Measurements from ENCODE around the gene NABP1.

The NABP1 gene

DNA sequence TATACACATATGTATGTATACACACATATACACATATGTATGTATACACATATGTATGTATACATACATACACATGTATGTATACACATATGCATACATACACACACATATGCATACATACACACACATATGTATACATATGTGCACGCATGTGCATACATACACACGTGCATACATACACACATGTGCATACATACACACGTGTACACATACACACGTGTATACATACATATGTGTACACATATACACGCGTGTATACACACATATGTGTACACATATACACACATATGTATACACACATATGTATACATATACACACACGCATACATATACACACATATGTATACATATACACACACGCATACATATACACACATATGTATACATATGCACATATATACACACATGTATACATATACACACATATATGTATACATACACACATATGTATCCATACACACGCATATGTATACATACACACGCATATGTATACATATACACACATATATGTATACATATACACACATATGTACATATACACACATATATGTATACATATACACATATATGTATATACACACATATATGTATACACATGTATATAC is 21.5 kb downstream of the NABP1 start:
- Histone ChIP-seq H2AFZ (ENCODE audit: low read length) (no peak overlapping the region), H3K36me3 (ENCODE audit: insufficient read depth, low read length) (no peaks in the 10 kb centered on the region), H3K4me1 (ENCODE audit: insufficient read depth, low read length, poor library complexity, severe bottlenecking) (no peaks in the 10 kb centered on the region), H3F3A (ENCODE audit: low read depth) (0 out of 2 replicates have a peak, but pooled peaks cover 3% of the 10 kb centered on the region), H3K9me3 (ENCODE audit: insufficient read depth, low read depth, low read length) (no peaks in the 10 kb centered on the region), H3K9ac (ENCODE audit: low read depth, low read length, poor library complexity, severe bottlenecking) (no peak overlapping the region), H3K4me3 (ENCODE audit: low read length, poor library complexity, severe bottlenecking) (no peak overlapping the region), H4K20me1 (ENCODE audit: insufficient read depth, low read length, poor library complexity, severe bottlenecking) (no peaks in the 10 kb centered on the region), H3K27me3 (ENCODE audit: insufficient read depth, low read length, poor library complexity, severe bottlenecking) (no peaks in the 10 kb centered on the region), H3K9me2 (replicated peaks; ENCODE audit: low read depth, low read length) (no peaks in the 10 kb centered on the region), H3K4me2 (ENCODE audit: low read depth, low read length, poor library complexity, severe bottlenecking) (no peak overlapping the region), H3K79me2 (ENCODE audit: insufficient read depth, low read length) (no peaks in the 10 kb centered on the region)
- TF ChIP-seq, protein P1, sequence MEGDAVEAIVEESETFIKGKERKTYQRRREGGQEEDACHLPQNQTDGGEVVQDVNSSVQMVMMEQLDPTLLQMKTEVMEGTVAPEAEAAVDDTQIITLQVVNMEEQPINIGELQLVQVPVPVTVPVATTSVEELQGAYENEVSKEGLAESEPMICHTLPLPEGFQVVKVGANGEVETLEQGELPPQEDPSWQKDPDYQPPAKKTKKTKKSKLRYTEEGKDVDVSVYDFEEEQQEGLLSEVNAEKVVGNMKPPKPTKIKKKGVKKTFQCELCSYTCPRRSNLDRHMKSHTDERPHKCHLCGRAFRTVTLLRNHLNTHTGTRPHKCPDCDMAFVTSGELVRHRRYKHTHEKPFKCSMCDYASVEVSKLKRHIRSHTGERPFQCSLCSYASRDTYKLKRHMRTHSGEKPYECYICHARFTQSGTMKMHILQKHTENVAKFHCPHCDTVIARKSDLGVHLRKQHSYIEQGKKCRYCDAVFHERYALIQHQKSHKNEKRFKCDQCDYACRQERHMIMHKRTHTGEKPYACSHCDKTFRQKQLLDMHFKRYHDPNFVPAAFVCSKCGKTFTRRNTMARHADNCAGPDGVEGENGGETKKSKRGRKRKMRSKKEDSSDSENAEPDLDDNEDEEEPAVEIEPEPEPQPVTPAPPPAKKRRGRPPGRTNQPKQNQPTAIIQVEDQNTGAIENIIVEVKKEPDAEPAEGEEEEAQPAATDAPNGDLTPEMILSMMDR (conservative IDR thresholded peaks at IDR 0.05; ENCODE audit: low read length), result no peak
- no peak for TF ChIP-seq EZH2phosphoT487 (IDR thresholded peaks at IDR 0.05; ENCODE audit: borderline replicate concordance)

DNA sequence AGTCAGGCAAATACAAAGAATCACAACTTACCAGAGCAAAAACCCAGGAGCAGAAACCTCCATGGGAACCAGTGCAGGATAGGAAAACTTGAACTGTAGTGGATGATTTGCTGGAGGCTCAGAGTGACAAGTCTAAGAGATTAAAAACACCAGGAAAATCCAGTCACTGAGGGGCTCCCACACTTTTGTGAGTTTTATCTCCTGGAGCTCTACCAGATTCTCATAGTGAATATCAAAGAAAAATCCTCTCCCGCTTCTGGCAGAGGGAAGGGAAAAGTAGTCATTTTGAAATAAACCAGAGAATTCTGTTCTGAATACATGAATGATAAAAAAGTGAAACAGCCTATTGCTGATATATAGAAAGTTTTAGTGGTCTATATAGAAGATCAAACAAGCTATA is 23.1 kb downstream of the NABP1 start:
- Histone ChIP-seq H3K79me2 (ENCODE audit: insufficient read depth, low read length) (no peaks in the 10 kb centered on the region), H3K4me3 (ENCODE audit: low read length, poor library complexity, severe bottlenecking) (no peak overlapping the region), H4K20me1 (ENCODE audit: insufficient read depth, low read length, poor library complexity, severe bottlenecking) (no peaks in the 10 kb centered on the region), H3K9me3 (ENCODE audit: insufficient read depth, low read depth, low read length) (no peaks in the 10 kb centered on the region), H3F3A (ENCODE audit: low read depth) (0 out of 2 replicates have a peak, but pooled peaks cover 3% of the 10 kb centered on the region), H3K9ac (ENCODE audit: low read depth, low read length, poor library complexity, severe bottlenecking) (no peak overlapping the region), H3K4me2 (ENCODE audit: low read depth, low read length, poor library complexity, severe bottlenecking) (no peak overlapping the region), H3K36me3 (ENCODE audit: insufficient read depth, low read length) (no peaks in the 10 kb centered on the region), H3K4me1 (ENCODE audit: insufficient read depth, low read length, poor library complexity, severe bottlenecking) (no peaks in the 10 kb centered on the region), H2AFZ (ENCODE audit: low read length) (no peak overlapping the region), H3K27me3 (ENCODE audit: insufficient read depth, low read length, poor library complexity, severe bottlenecking) (no peaks in the 10 kb centered on the region), H3K9me2 (replicated peaks; ENCODE audit: low read depth, low read length) (no peaks in the 10 kb centered on the region)
- TF ChIP-seq EZH2phosphoT487 (IDR thresholded peaks at IDR 0.05; ENCODE audit: borderline replicate concordance), result no peak
- TF ChIP-seq, protein P1 (conservative IDR thresholded peaks at IDR 0.05; ENCODE audit: low read length), result no peak

DNA sequence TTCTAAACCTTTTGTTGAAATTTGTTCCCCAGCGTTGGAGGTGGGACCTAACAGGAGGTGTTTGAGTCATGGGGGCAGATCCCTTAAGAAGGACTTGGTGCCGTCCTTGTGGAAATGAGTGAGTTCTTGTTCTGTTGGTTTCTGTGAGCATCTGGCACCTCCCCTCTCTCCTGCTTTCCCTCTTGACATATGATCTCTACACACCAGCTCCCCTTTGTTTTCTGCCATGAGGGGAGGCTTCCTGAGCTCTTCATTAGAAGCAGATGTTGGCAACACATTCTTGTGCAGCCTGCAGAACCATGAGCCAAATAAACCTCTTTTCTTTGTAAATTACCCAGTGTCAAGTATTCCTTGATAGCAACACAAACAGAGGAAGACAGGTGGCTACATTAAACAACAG is 23.8 kb downstream of the NABP1 start:
- H3K9ac ChIP-seq (ENCODE audit: low read depth, low read length, poor library complexity, severe bottlenecking), result no peak overlapping the region
- H2AFZ ChIP-seq (ENCODE audit: low read length), result no peak overlapping the region
- H3K27me3 ChIP-seq (ENCODE audit: insufficient read depth, low read length, poor library complexity, severe bottlenecking), result no peaks in the 10 kb centered on the region
- no peak for TF ChIP-seq EZH2phosphoT487 (IDR thresholded peaks at IDR 0.05; ENCODE audit: borderline replicate concordance)
- TF ChIP-seq, protein P1 (conservative IDR thresholded peaks at IDR 0.05; ENCODE audit: low read length), result no peak
- no peaks in the 10 kb centered on the region for H3K9me3 ChIP-seq (ENCODE audit: insufficient read depth, low read depth, low read length)
- H3K4me2 ChIP-seq (ENCODE audit: low read depth, low read length, poor library complexity, severe bottlenecking), result no peak overlapping the region
- H3K79me2 ChIP-seq (ENCODE audit: insufficient read depth, low read length), result no peaks in the 10 kb centered on the region
- H3K36me3 ChIP-seq (ENCODE audit: insufficient read depth, low read length), result no peaks in the 10 kb centered on the region
- H3F3A ChIP-seq (ENCODE audit: low read depth), result 0 out of 2 replicates have a peak, but pooled peaks cover 3% of the 10 kb centered on the region
- no peaks in the 10 kb centered on the region for H3K9me2 ChIP-seq (replicated peaks; ENCODE audit: low read depth, low read length)
- H4K20me1 ChIP-seq (ENCODE audit: insufficient read depth, low read length, poor library complexity, severe bottlenecking), result no peaks in the 10 kb centered on the region
- no peak overlapping the region for H3K4me3 ChIP-seq (ENCODE audit: low read length, poor library complexity, severe bottlenecking)
- H3K4me1 ChIP-seq (ENCODE audit: insufficient read depth, low read length, poor library complexity, severe bottlenecking), result no peaks in the 10 kb centered on the region

Measured in Loucy (cell line).